RWPE2 (cell line): ENCODE measurements around the gene SMYD3.

Experiments used
- ATAC-seq: fragments of 200-7000 bp; cut with Tn5 transposase; 3 replicates; pipeline ENCODE4 v1.9.1; 2021; ENCODE audit warnings: low read depth
- DNase-seq: peaks from one replicate; pipeline ENCODE4 v3.0.0-alpha.2; 2020; ENCODE audit warnings: low spot score
- H3K27ac ChIP-seq: fragments of 450-650 bp; 2 replicates; pipeline ENCODE4 v1.5.1; 2017; ENCODE audit warnings: mild to moderate bottlenecking; ENCODE audit not compliant: poor library complexity, severe bottlenecking
- H3K27me3 ChIP-seq: fragments of 250-450 bp; sonication (Bioruptor Pico); 2 replicates; pipeline ENCODE4 v1.5.1; 2021; ENCODE audit warnings: mild to moderate bottlenecking, moderate library complexity; ENCODE audit not compliant: insufficient read depth, poor library complexity, severe bottlenecking
- H3K36me3 ChIP-seq: fragments of 250-450 bp; sonication (Bioruptor Pico); 2 replicates; pipeline ENCODE4 v1.5.1; 2020; ENCODE audit warnings: low read depth, mild to moderate bottlenecking, moderate library complexity
- H3K4me1 ChIP-seq: fragments of 250-450 bp; sonication (Bioruptor Pico); 2 replicates; pipeline ENCODE4 v1.5.1; 2021; ENCODE audit warnings: mild to moderate bottlenecking, moderate library complexity; ENCODE audit not compliant: insufficient read depth, poor library complexity, severe bottlenecking
- H3K4me3 ChIP-seq: fragments of 250-450 bp; sonication (Bioruptor Pico); 2 replicates; pipeline ENCODE4 v1.5.1; 2021; ENCODE audit warnings: mild to moderate bottlenecking, moderate library complexity; ENCODE audit not compliant: severe bottlenecking
- H3K9me3 ChIP-seq: fragments of 250-450 bp; sonication (Bioruptor Pico); 2 replicates; pipeline ENCODE4 v1.5.1; 2021; ENCODE audit warnings: mild to moderate bottlenecking, moderate library complexity; ENCODE audit not compliant: severe bottlenecking
- TF ChIP-seq, protein P1 (sequence below): fragments of 450-650 bp; IDR thresholded peaks from one replicate; pipeline ENCODE4 v1.5.1; 2017; ENCODE audit warnings: mild to moderate bottlenecking, moderate library complexity; ENCODE audit not compliant: poor library complexity, severe bottlenecking

The SMYD3 gene

DNA sequence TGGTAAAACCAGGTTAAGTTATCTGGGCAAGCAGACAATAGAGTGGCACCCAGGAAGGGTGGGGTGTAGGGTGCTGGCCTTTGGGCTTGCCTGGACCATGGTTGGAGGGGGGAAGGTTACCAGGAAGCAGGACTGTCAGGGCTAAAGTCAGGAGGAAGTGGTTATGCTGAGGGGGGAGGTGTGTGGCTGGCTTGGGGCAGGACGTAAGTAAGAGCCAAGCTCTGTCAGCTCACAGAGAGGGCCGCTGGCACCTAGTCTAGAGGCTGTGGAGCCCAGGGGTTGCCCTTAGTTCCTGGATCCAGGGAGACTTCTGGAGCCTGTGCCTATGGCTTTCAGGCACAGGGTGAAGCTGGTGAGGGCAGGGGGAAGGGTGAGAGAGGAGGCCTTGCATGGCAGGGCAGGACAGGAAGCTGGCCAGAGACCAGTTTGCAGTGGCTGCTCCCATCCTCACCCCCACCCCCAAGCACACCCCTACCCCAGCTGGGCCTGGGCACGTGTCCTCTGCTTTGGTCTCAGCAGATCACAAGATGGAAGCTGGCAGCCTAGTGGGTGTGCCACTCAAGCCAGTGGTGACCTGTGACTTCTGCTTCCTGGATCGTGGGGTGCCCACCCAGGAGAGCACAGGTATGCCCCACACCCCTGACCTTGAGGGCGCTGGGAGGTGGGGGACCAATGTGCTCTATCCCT is 20.5 kb upstream of the SMYD3 start:
- no peaks in the 10 kb centered on the region for H3K27me3 ChIP-seq
- ATAC-seq, result 0 out of 3 replicates have a peak, but pooled peaks have one; percentile 27
- H3K4me3 ChIP-seq, result no peak overlapping the region
- TF ChIP-seq, protein P1, sequence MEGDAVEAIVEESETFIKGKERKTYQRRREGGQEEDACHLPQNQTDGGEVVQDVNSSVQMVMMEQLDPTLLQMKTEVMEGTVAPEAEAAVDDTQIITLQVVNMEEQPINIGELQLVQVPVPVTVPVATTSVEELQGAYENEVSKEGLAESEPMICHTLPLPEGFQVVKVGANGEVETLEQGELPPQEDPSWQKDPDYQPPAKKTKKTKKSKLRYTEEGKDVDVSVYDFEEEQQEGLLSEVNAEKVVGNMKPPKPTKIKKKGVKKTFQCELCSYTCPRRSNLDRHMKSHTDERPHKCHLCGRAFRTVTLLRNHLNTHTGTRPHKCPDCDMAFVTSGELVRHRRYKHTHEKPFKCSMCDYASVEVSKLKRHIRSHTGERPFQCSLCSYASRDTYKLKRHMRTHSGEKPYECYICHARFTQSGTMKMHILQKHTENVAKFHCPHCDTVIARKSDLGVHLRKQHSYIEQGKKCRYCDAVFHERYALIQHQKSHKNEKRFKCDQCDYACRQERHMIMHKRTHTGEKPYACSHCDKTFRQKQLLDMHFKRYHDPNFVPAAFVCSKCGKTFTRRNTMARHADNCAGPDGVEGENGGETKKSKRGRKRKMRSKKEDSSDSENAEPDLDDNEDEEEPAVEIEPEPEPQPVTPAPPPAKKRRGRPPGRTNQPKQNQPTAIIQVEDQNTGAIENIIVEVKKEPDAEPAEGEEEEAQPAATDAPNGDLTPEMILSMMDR, result no peak
- no peak overlapping the region for H3K27ac ChIP-seq
- no peaks in the 10 kb centered on the region for H3K36me3 ChIP-seq
- H3K9me3 ChIP-seq, result no peaks in the 10 kb centered on the region
- H3K4me1 ChIP-seq, result no peaks in the 10 kb centered on the region
- no peak for DNase-seq

DNA sequence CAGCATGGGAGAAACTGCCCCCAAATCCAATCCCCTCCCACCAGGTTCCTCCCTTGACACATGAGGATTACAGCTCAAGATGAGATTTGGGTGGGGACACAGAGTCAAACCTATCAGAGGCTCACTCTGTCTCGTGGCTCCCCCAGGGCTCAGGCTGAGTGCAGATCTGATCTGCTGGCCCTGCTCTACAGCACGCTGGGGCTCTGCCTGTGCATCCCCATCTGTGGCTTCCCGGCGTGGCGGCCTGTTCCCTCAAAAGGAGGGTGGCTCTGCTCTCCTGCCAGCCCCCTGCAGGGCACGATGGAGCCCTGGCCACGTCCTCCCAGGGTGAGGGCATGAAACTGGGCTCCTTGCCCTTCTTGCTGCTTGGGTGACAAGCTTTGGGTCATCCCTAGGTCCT is 19.8 kb upstream of the SMYD3 start:
- no peak for ATAC-seq
- DNase-seq, result no peak
- H3K4me1 ChIP-seq, result no peaks in the 10 kb centered on the region
- H3K9me3 ChIP-seq, result no peaks in the 10 kb centered on the region
- no peaks in the 10 kb centered on the region for H3K36me3 ChIP-seq
- H3K27ac ChIP-seq, result no peak overlapping the region
- TF ChIP-seq, protein P1, result no peak
- no peaks in the 10 kb centered on the region for H3K27me3 ChIP-seq
- H3K4me3 ChIP-seq, result no peak overlapping the region

DNA sequence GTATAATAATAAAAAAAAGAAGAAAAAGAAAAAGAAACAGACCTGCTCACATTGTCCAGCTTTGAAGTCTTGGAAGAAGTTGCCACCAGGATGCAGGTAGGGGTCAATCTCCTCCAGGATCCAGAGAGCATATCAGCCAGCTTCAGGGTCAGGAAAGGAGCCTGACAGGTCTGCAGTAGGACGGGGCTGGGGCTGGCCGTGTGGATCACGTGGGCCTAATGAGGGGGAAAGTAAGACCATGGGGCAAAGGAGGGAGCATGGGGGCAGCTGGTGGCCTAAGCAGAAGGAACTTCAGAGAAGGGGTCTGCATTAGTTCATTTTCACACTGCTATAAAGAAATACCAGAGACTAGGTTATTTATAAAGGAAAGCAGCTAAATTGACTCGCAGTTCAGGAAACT is 19.3 kb upstream of the SMYD3 start:
- no peak overlapping the region for H3K27ac ChIP-seq
- no peaks in the 10 kb centered on the region for H3K27me3 ChIP-seq
- ATAC-seq (no peak), DNase-seq (no peak)
- no peaks in the 10 kb centered on the region for H3K9me3 ChIP-seq
- H3K4me3 ChIP-seq, result no peak overlapping the region
- no peaks in the 10 kb centered on the region for H3K4me1 ChIP-seq
- TF ChIP-seq, protein P1, result no peak
- no peaks in the 10 kb centered on the region for H3K36me3 ChIP-seq

DNA sequence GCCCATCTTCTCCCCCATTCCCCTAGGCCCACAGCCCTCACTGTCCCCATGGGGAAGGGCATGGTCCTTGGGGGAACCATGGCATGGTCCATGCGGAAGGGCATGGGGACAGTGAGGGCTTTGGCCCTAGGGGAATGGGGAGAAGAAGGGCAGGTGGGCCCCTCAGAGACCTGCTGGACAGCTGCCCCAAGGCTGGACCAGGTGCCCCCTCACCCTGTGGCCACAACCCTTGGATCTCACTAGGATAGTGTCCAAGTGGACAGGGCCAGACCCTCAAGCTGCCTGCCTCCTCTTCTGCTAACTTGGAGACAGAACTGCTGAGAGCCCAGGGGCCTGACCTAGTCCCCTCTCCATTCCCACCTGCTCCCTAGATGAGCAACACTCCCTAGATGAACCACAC is 12.4 kb upstream of the SMYD3 start:
- H3K4me3 ChIP-seq, result no peak overlapping the region
- ATAC-seq (no peak), DNase-seq (no peak)
- H3K9me3 ChIP-seq, result peaks cover 1% of the 10 kb centered on the region
- TF ChIP-seq, protein P1, result no peak
- H3K4me1 ChIP-seq, result no peaks in the 10 kb centered on the region
- no peaks in the 10 kb centered on the region for H3K36me3 ChIP-seq
- no peaks in the 10 kb centered on the region for H3K27me3 ChIP-seq
- H3K27ac ChIP-seq, result no peak overlapping the region

DNA sequence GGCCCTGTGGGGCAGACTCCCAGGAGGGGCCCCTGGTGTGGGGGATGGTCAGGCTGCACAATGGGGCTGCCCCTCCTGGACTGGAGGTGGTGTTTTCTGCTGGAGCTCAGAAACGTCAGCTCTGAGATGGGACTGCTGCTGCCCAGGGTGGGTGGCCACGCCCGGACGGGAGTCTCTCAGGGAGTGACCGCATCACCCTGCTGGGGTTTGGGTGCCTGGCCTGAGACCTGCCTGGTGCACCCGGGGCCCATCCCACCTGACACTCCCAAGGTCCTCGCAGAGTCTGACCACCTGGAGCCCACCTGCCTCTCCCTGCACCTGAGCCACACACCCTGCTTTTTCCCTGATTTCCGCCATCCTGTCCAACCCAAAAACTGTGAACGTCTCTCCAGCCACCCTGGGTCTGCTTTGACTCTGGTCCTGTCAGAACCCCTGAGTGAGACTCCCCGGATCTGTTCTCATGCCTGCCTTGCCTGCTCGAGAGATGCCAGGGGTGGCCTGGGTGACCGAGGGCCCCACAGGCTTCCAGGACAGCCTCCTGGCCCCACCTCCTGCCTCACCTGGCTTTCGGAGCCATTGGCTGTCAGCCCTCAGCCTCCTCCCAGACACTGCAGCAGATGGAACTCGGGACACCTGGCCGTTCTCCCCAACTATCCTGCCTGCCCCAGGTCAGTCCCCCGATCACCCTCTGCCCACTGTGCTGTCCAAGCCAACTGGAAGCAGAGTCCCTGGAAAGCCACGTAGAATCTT is 11.6 kb upstream of the SMYD3 start:
- ATAC-seq (no peak), DNase-seq (no peak)
- Histone ChIP-seq H3K36me3 (no peaks in the 10 kb centered on the region), H3K27ac (no peak overlapping the region), H3K9me3 (peaks cover 3% of the 10 kb centered on the region), H3K27me3 (no peaks in the 10 kb centered on the region), H3K4me1 (no peaks in the 10 kb centered on the region), H3K4me3 (no peak overlapping the region)
- TF ChIP-seq, protein P1, result no peak
